HG03108 (cell line): ENCODE results near the gene GABPB2.

ENCODE experiments used
- ATAC-seq: cut with Tn5 transposase; IDR thresholded peaks from one replicate; pipeline ENCODE4 v1.9.1; 2021; ENCODE audit warnings: moderate library complexity; ENCODE audit not compliant: unreplicated experiment

The GABPB2 gene

GRCh38 chr1:151070474-151071276 is at the start of gene GABPB2:
Gene GABPB2, plus strand, starts transcription at chr1:151070761. Its CDS starts 17,429 bp downstream, at chr1:151088190.
- peak; percentile 74 for ATAC-seq

GRCh38 chr1:151024540-151025146 is 45.9 kb upstream of the GABPB2 start:
- no peak for ATAC-seq

- ATAC-seq = no peak
These were observed 44.1 kb upstream of the GABPB2 start for GRCh38 chr1:151026460-151026859.

GRCh38 chr1:151032164-151032563 is 38.4 kb upstream of the GABPB2 start:
- ATAC-seq = no peak

GRCh38 chr1:151035167-151035566 is 35.4 kb upstream of the GABPB2 start:
- ATAC-seq = no peak

GRCh38 chr1:151036356-151036755 is 34.2 kb upstream of the GABPB2 start, which contains the start of gene BNIPL:
Gene BNIPL, plus strand, starts transcription at chr1:151036586. Its CDS starts 140 bp downstream, at chr1:151036726.
- ATAC-seq = no peak

GRCh38 chr1:151037032-151037431 is 33.5 kb upstream of the GABPB2 start:
- no peak for ATAC-seq

GRCh38 chr1:151039521-151039920 is 31.0 kb upstream of the GABPB2 start:
- no peak for ATAC-seq

- no peak for ATAC-seq
These were observed 27.4 kb upstream of the GABPB2 start for GRCh38 chr1:151043163-151043562.

GRCh38 chr1:151047591-151047924 is 23.0 kb upstream of the GABPB2 start, which contains the start of gene C1orf56:
Gene C1orf56, plus strand, starts transcription at chr1:151047751. Its CDS starts 97 bp downstream, at chr1:151047848.
- peak; percentile 50 for ATAC-seq

- peak; percentile 46 for ATAC-seq
These were observed 22.5 kb upstream of the GABPB2 start for GRCh38 chr1:151047925-151048644.

- no peak for ATAC-seq
These were observed 21.9 kb upstream of the GABPB2 start for GRCh38 chr1:151048645-151049032.

GRCh38 chr1:151049458-151049857 is 21.1 kb upstream of the GABPB2 start:
- no peak for ATAC-seq

- no peak for ATAC-seq
These were observed 20.4 kb upstream of the GABPB2 start for GRCh38 chr1:151050051-151050688.

GRCh38 chr1:151051356-151052009 is 19.1 kb upstream of the GABPB2 start:
- no peak for ATAC-seq

GRCh38 chr1:151054971-151055547 is 15.5 kb upstream of the GABPB2 start:
- no peak for ATAC-seq

- ATAC-seq = no peak
These were observed 15.0 kb upstream of the GABPB2 start for GRCh38 chr1:151055581-151055980.

GRCh38 chr1:151056149-151056548 is 14.4 kb upstream of the GABPB2 start:
- no peak for ATAC-seq

GRCh38 chr1:151058692-151059091 is 11.9 kb upstream of the GABPB2 start:
- no peak for ATAC-seq
